Activated CD4-positive, alpha-beta T cell treated with anti-CD3 and anti-CD28 coated beads, Interleukin-2, amount 10 ng/mL, durations not matched to agents 24 days and 14 days (primary cell): ENCODE measurements around the gene FTH1. TPM values are rescaled to one million over a fixed set of nuclear protein-coding genes. Genes with fewer than 3 reads are reported as not detected.

ENCODE experiments used
- DNase-seq: peaks from one replicate; pipeline ENCODE4 v3.0.0; 2022
- H3K27ac Mint-ChIP-seq: one replicate; pipeline ENCODE4 v1.8.0; 2022; ENCODE audit warnings: mild to moderate bottlenecking, mixed read lengths
- H3K27me3 Mint-ChIP-seq: one replicate; pipeline ENCODE4 v1.8.0; 2022; ENCODE audit warnings: mixed read lengths
- H3K36me3 Mint-ChIP-seq: one replicate; pipeline ENCODE4 v1.8.0; 2022; ENCODE audit warnings: low read depth, mild to moderate bottlenecking, mixed read lengths
- H3K4me1 Mint-ChIP-seq: one replicate; pipeline ENCODE4 v1.8.0; 2021; ENCODE audit warnings: mixed read lengths
- H3K4me3 Mint-ChIP-seq: one replicate; pipeline ENCODE4 v1.8.0; 2022; ENCODE audit warnings: mild to moderate bottlenecking, moderate library complexity, mixed read lengths
- H3K9me3 Mint-ChIP-seq: one replicate; pipeline ENCODE4 v1.8.0; 2021; ENCODE audit warnings: mixed read lengths
- intact Hi-C: fragments of 100-400 bp; cut with micrococcal nuclease; formaldehyde crosslinking; loops from one replicate; pipeline ENCODE4 v1.15.1; 2023
- total RNA-seq: library from RNA; stranded (reverse); gene quantifications from 2 replicates; pipeline ENCODE4 v1.2.3, GENCODE V29; 2022

FTH1 gene
- total RNA-seq, 1 donor from 2014 or later, result 500 TPM

DNA sequence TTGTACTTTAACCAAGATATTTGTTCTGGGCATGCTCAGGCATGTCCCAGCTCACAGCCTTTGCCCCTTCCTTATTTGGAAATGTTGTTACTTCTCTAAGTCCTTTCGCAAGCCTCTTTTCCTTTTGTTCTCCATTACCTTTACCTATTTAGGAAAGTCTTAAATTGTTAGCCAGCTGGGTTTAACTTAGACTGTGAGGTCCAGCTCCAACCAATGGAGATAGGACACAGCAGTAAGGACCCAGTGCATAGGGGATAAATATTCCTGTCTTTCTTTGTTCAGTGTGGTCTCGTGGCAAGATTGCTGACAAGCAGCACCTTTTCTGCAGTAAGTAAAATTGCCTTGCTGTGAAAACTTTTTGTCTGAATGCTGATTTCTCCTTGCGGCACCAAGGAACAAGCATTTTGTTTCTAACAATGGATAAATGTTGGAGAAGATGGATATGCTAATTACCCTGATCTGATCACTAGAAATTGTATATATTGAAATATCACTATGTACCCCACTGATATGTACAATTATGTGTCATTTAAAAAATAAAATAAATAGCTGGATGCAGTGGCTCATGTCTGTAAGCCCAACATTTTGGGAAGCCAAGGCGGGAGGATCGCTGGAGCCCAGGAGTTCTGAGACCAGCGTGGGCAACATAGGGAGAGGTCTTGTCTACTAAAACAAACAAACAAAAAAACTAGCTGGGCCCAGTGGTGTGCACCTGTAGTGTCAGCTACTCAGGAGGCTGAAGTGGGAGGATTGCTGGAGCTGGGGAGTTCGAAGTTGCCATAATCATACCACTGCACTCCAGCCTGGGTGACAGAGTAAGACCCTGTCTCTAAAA is 31.9 kb upstream of the FTH1 start:
- DNase-seq, result no peak
- Mint-ChIP-seq H3K4me3 (no peak overlapping the region), H3K27ac (peak overlapping the region; percentile 53), H3K4me1 (peaks cover 5% of the 10 kb centered on the region), H3K36me3 (peaks cover 13% of the 10 kb centered on the region), H3K27me3 (no peaks in the 10 kb centered on the region), H3K9me3 (peaks cover 9% of the 10 kb centered on the region)
- intact Hi-C loops, result no loop called here

DNA sequence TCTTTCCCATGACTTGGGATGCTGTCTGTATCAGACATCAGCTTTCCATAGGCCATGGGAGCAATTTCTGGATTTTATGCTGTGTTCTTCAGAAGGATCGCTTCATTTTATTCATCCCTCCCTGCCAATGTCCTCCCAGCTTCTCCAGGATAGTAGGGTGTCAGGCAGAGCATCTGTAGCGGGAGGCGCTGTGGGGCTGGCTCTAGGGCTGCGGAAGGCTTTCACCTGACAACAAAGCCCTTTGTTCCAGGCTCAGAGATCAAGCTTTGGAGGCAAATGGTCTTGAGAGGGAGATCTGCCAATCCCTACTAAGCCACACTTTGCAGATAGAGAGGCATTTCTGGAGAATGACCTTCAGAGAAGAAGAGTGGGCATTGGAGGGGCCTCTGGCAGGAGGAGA is 29.5 kb upstream of the FTH1 start:
- H3K27me3 Mint-ChIP-seq, result no peaks in the 10 kb centered on the region
- peaks cover 9% of the 10 kb centered on the region for H3K9me3 Mint-ChIP-seq
- peaks cover 13% of the 10 kb centered on the region for H3K36me3 Mint-ChIP-seq
- no peak for DNase-seq
- no peak overlapping the region for H3K27ac Mint-ChIP-seq
- peaks cover 5% of the 10 kb centered on the region for H3K4me1 Mint-ChIP-seq
- H3K4me3 Mint-ChIP-seq, result no peak overlapping the region
- intact Hi-C loops, result no loop called here

DNA sequence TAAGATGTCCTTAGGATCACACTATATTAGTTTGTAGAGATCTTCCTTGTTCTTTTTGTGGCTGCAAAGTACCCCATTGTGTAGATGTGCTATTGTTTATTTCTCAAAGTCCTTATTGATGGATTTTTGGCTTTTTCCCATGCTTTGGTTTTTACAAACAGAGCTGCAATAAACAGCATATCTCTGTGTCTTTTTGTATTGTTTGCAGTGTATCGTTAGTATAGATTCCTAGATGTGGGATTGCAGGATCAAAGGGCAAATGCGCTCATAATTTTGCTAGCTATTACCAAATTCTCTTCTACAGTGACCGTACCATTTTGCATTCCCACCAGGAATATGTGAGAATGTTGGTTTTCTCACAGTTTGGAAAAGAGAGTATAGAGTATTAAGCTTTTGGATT is 27.5 kb upstream of the FTH1 start:
- H3K4me1 Mint-ChIP-seq, result peaks cover 5% of the 10 kb centered on the region
- no peak overlapping the region for H3K27ac Mint-ChIP-seq
- H3K9me3 Mint-ChIP-seq, result peaks cover 16% of the 10 kb centered on the region
- peaks cover 10% of the 10 kb centered on the region for H3K27me3 Mint-ChIP-seq
- H3K36me3 Mint-ChIP-seq, result peaks cover 14% of the 10 kb centered on the region
- no peak overlapping the region for H3K4me3 Mint-ChIP-seq
- DNase-seq, result no peak
- intact Hi-C loops, result no loop called here

DNA sequence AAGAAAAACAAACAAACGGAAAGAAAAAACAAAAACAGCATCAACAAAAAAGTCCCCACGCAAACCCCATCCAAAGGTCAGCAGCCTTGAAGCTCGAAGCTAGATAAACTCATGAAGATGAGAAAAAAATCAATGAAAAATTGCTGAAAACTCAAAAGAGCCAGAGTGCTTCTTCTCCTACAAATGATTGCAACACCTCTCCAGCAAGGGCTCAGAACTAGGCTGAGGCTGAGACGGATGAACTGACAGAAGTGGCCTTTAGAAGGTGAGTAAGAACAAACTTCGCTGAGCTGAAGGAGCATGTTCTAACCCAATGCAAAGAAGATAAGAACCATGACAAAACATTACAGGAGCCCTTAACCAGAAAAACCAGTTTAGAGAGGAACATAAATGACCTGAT is 18.4 kb upstream of the FTH1 start:
- Mint-ChIP-seq H3K4me3 (no peak overlapping the region), H3K27me3 (peaks cover 36% of the 10 kb centered on the region), H3K9me3 (peaks cover 38% of the 10 kb centered on the region), H3K27ac (no peak overlapping the region), H3K4me1 (no peaks in the 10 kb centered on the region), H3K36me3 (peaks cover 7% of the 10 kb centered on the region)
- intact Hi-C loops, result no loop called here
- DNase-seq, result no peak

DNA sequence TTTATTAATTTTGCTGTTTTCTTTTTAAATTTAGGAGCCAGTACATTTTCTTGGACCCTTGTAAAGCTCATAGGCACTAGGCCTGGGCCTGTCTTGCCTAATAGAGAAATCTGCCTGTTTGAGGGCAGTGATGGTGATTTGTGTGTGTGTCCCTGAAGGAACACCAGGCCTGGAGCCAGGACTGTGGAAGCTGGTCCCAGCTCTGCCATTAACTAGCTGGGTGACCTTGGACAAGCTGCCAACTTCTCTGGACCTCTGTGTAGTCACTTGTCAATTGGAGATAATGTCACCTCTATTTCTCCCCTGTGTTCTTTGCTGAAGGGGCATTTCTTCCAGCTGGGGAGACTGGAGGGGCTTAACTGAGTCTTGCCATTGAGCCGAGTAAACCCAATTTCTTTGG is 16.0 kb upstream of the FTH1 start:
- intact Hi-C loops, result no loop called here
- no peak for DNase-seq
- no peaks in the 10 kb centered on the region for H3K4me1 Mint-ChIP-seq
- H3K4me3 Mint-ChIP-seq, result no peak overlapping the region
- no peak overlapping the region for H3K27ac Mint-ChIP-seq
- H3K27me3 Mint-ChIP-seq, result peaks cover 15% of the 10 kb centered on the region
- H3K36me3 Mint-ChIP-seq, result peaks cover 6% of the 10 kb centered on the region
- peaks cover 22% of the 10 kb centered on the region for H3K9me3 Mint-ChIP-seq

DNA sequence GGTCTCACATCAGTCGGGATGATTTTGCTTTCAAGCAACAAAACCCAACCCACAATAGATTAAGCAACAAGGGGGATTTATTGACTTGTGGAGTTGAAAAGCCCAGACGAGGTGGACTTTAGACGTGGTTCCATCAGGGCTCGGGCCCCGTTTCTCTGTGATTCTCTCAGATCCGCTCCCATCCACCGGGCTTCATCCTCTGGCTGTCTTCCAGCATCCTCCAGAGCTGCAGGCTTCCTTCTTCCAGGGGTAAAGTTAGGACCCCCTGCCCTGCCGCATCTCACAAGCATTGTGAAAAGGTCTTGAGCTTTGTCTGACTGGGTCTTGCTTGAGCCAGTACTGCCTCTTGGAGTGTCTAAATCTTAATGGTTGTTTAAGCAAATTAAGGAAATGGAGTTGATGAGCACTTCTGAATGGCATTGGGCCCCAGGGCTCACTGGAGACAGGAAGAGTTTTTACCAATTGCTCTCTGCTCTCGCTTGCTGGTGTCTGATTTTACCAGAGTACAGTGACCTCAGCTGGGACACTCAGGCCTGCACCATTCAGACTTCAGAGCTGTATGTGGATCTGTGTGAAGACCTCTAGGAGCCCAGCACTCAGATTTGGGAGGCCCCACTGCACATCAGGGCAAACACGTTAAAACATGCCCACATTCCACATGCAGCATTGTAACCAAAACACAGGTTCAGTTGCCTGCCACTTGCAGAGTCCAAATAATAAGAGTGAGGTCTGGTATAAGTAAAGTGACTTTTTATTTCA is 13.5 kb upstream of the FTH1 start:
- DNase-seq, result no peak
- intact Hi-C loops, result no loop called here
- Mint-ChIP-seq H3K27ac (no peak overlapping the region), H3K36me3 (no peaks in the 10 kb centered on the region), H3K4me3 (no peak overlapping the region), H3K9me3 (peaks cover 4% of the 10 kb centered on the region), H3K4me1 (peaks cover 1% of the 10 kb centered on the region), H3K27me3 (no peaks in the 10 kb centered on the region)

DNA sequence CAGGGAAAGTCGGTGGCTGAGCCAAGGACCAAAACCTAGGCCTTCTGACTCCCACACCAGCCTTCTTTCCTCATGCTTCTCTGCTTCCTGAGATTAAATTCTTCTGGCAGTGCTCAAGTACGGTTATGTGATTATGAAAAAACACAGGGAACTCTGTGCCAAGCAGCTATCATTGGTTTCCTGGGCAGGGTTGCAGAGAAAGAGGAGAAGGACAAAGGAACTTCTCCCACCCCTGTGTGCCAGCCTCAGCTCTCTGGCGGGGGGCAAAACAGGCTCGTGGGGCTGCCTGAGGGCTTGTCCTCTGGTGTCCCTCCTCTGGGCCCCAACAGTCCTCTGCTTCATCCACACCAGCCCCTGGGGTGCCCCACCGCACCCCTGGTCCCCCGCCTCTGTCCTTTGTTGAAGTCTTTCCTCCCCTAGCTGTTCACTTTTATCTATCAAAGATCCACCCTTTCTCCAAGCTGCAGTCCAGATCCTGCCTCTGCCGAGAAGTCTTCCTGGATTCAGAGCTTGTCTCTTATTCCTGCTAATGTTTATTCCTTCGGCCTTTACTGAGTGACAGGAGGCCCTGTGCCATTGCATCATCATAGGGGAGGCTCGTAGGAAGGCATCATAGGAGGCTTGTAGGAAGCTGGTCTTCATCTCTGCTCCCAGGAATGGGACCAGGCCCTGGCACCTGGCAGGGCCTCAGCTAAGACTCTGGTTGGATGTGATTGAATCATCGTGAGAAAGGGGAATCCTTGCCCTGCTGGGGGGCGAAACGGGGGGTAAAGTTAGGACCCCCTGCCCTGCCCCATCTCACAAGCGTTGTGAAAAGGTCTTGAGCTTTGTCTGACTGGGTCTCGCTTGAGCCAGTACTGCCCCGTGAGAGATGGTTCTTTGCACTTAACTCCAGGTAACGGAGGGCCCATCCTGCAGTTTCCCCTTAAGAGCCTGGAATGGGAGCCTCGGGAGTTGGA is 11.5 kb upstream of the FTH1 start:
- Mint-ChIP-seq H3K27ac (no peak overlapping the region), H3K4me3 (no peak overlapping the region), H3K27me3 (no peaks in the 10 kb centered on the region), H3K9me3 (no peaks in the 10 kb centered on the region), H3K36me3 (no peaks in the 10 kb centered on the region), H3K4me1 (peaks cover 7% of the 10 kb centered on the region)
- intact Hi-C loops, result no loop called here
- no peak for DNase-seq

DNA sequence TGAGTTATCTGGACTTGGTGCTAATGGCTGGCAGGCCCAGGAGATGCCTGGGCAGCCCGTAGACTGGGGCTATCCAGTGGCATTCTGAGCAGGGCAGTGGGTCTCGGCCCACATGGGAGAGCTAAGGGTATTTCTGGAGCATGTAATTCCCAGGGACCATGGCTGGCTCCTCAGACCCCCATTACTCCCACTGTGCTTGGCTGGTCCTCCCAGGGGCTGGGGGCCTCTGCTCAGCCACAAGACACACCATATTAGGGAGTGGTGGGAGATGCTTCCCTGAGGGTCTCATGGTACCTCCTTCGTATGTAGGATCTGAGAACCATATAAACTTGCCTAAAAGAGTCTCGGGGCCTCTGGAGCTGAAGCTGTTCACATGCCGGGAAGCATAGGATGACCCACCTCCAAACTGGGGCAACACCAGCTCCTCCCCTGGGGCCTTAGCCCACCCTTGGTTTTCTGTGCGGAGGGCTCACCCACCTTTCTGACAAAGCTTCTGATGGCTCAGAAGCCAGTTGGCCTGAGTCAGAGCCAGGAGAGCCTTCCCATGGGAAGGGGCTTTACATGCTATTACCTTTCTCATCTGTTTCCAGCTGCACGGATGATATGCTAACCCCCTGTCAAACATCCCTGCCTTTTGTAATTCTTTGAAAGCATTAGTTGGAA is 9.5 kb upstream of the FTH1 start:
- Mint-ChIP-seq H3K27ac (peak overlapping the region; percentile 71), H3K9me3 (no peaks in the 10 kb centered on the region), H3K4me3 (no peak overlapping the region), H3K4me1 (peaks cover 23% of the 10 kb centered on the region), H3K27me3 (no peaks in the 10 kb centered on the region), H3K36me3 (no peaks in the 10 kb centered on the region)
- intact Hi-C loops, result no loop called here
- no peak for DNase-seq

DNA sequence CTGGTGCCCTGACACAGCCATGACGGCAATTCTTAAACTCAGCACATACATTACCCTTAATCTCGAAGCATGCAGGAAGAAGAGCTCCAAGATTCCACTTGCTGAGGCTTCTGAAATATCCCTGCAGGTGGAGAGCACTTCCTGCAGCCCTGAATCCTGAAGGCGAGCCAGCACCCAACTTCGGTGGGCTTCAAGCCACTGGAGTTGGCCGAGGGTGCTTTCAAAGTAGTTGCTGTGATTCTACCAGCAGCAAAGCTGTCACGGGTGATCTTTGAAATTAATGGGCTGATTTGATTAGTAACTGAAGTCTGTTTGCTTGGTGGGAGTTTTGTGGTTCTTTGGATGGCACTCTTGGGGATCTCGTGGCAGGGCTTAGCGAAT is 9.0 kb upstream of the FTH1 start:
- Mint-ChIP-seq H3K27me3 (no peaks in the 10 kb centered on the region), H3K27ac (peak overlapping the region; percentile 71), H3K4me1 (peaks cover 28% of the 10 kb centered on the region), H3K9me3 (no peaks in the 10 kb centered on the region), H3K4me3 (no peak overlapping the region), H3K36me3 (no peaks in the 10 kb centered on the region)
- DNase-seq, result no peak
- intact Hi-C loops, result no loop called here

DNA sequence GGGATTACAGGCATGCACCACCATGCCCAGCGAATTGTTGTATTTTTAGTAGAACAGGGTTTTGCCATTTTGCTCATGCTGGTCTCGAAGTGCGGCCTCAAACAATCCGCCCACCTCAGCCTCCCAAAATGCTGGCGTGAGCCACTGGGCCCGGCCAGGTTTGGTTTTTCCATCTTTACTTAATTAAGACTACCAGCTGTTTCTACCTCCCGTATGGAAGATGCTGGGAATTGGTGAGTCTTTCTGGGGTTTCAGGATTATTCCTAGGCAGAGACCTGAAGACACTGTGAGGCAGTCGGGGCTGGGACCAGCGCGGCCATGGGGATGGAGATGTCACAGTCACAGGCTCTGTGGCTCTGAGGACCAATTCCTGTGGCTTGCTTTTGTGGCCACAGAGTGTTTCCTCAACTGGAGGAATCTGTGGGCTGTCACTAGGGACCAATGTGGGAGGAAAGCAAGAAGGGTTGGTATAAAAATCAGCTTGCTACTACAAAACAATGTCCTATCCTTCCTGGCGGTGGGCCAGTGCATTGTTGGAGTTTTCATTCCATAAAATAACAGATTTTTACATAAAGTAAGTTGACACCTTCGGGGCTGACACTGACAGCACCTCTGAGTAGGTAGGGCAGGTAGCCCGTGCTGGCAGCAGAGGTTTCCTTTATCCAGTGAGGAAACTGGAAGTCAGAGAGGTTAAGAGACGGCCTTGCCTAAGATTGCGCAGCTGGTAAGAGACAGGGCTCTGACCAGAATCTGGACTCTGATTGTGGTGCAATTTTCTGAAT is 8.4 kb upstream of the FTH1 start:
- Mint-ChIP-seq H3K27ac (no peak overlapping the region), H3K4me1 (peaks cover 34% of the 10 kb centered on the region), H3K9me3 (no peaks in the 10 kb centered on the region), H3K27me3 (no peaks in the 10 kb centered on the region), H3K36me3 (no peaks in the 10 kb centered on the region), H3K4me3 (no peak overlapping the region)
- DNase-seq, result no peak
- intact Hi-C loops, result no loop called here

DNA sequence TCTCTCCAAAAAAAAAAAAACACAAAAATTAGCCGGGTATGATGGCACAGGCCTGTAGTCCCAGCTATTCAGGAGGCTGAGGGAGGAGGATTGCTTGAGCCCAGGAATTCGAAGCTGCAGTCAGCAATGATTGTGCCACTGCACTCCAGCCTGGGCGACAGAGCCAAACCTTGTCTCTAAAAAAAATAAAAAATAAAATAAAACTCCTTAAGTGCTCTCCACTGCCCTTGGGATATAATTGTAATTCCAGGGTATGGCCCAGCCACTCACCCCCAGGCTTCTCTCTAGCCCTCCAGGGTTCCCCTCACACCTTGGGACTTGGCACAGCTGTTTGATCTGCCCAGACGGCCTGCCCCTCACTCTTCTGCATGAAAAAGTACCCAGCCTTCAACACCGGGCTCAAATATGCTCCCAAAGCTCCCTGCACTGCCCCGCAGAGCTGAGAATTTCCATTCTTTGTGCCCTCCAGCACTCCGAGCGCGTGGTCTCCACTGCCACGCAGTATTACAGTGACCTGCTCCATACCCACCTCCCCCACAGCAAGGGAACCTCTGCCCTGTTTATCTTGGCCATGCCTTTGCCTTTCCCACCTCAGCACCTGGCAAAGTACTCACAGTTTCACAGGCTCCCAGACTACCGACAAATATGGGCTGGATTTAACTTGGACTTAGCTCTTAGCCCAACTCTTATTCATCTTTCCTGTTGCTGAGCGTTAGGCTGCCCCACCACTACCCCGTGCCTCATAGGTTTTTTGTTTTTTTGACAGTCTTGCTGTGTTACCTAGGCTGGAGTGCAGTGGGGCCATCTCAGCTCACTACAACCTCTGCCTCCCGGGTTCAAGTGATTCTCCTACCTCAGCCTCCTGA is 7.6 kb upstream of the FTH1 start:
- peak overlapping the region; percentile 52 for H3K27ac Mint-ChIP-seq

More for the DNA sequence above, 7.6 kb upstream of the FTH1 start:
- Mint-ChIP-seq H3K4me1 (peaks cover 37% of the 10 kb centered on the region), H3K27me3 (no peaks in the 10 kb centered on the region), H3K4me3 (no peak overlapping the region), H3K9me3 (no peaks in the 10 kb centered on the region), H3K36me3 (no peaks in the 10 kb centered on the region)
- peak; percentile 54 for DNase-seq
- intact Hi-C loops, result loop anchor here (5.0 kb wide), 1 partner anchor 567 kb away; no protein-coding TSS in a partner anchor
